ENCODE results near the gene KRTAP24-1. TPM values are rescaled to one million over a fixed set of nuclear protein-coding genes. Genes with fewer than 3 reads are reported as not detected.

Gene KRTAP24-1
- polyA plus RNA-seq, 6 donors from 2014 or later = not detected

Other genes starting within 250 kb of the KRTAP24-1 start
- gene CLDN17, start 116.1 kb downstream of the KRTAP24-1 start, polyA plus RNA-seq (ENCODE audit: low read depth in 6 of 6) = not detected
- gene CLDN8, start 66.9 kb downstream of the KRTAP24-1 start, polyA plus RNA-seq (ENCODE audit: low read depth in 6 of 6) = not detected
- not detected for gene KRTAP25-1, start 6.6 kb upstream of the KRTAP24-1 start, polyA plus RNA-seq (ENCODE audit: low read depth in 6 of 6)
- gene KRTAP26-1, start 37.4 kb upstream of the KRTAP24-1 start, polyA plus RNA-seq (ENCODE audit: low read depth in 6 of 6) = not detected
- gene KRTAP27-1, start 54.7 kb upstream of the KRTAP24-1 start, polyA plus RNA-seq (ENCODE audit: low read depth in 6 of 6) = not detected
- gene KRTAP23-1, start 65.7 kb upstream of the KRTAP24-1 start, polyA plus RNA-seq (ENCODE audit: low read depth in 6 of 6) = not detected
- not detected for gene KRTAP13-2, start 89.3 kb upstream of the KRTAP24-1 start, polyA plus RNA-seq (ENCODE audit: low read depth in 6 of 6)
- not detected for gene KRTAP13-1, start 113.1 kb upstream of the KRTAP24-1 start, polyA plus RNA-seq (ENCODE audit: low read depth in 6 of 6)
- not detected for gene KRTAP13-3, start 143.0 kb upstream of the KRTAP24-1 start, polyA plus RNA-seq (ENCODE audit: low read depth in 6 of 6)
- gene KRTAP13-4, start 147.3 kb upstream of the KRTAP24-1 start, polyA plus RNA-seq (ENCODE audit: low read depth in 6 of 6) = not detected
- gene KRTAP15-1, start 157.3 kb upstream of the KRTAP24-1 start, polyA plus RNA-seq (ENCODE audit: low read depth in 6 of 6) = not detected
- not detected for gene KRTAP19-1, start 197.4 kb upstream of the KRTAP24-1 start, polyA plus RNA-seq (ENCODE audit: low read depth in 6 of 6)
- not detected for gene KRTAP19-2, start 204.5 kb upstream of the KRTAP24-1 start, polyA plus RNA-seq (ENCODE audit: low read depth in 6 of 6)
- gene KRTAP19-3, start 209.1 kb upstream of the KRTAP24-1 start, polyA plus RNA-seq (ENCODE audit: low read depth in 6 of 6) = not detected
- gene KRTAP19-4, start 214.2 kb upstream of the KRTAP24-1 start, polyA plus RNA-seq (ENCODE audit: low read depth in 6 of 6) = not detected
- gene KRTAP19-5, start 219.2 kb upstream of the KRTAP24-1 start, polyA plus RNA-seq (ENCODE audit: low read depth in 6 of 6) = not detected

All from naive B cell (primary cell).